B cell (primary cell): Measurements from ENCODE around the gene FBXO3.

ENCODE experiments used
- EZH2 ChIP-seq: IDR thresholded peaks from 2 replicates; pipeline ENCODE4 v1.6.1; 2012; ENCODE audit warnings: borderline replicate concordance, low read depth, mild to moderate bottlenecking, moderate library complexity, low read length; ENCODE audit not compliant: insufficient read depth, poor library complexity, severe bottlenecking
- TF ChIP-seq, protein P1 (sequence below): fragments of 200-600 bp; IDR thresholded peaks from one replicate; pipeline ENCODE4 v1.8.0; 2022; ENCODE audit warnings: antibody characterized with exemption, mild to moderate bottlenecking

DNA sequence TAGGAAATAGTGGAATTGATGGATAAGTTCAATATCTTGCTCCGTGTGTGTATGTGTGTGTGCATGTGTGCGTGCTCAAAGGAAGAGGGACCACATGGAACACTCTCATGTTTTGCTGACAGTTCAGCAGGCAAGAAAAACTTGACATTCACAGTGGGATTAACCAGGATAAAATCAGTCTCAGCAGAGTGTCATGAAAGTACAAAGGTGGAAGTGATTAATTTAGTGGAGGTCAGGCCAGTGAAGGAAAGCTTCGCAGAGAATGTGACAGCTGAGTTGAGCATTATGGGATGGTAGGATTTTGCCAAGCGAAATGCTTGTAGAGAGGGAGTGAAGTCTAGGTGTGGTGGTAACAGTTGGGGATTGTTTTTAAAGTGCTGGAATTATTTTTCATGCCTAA, 15.7 kb upstream of the FBXO3 start:
- TF ChIP-seq, protein P1, sequence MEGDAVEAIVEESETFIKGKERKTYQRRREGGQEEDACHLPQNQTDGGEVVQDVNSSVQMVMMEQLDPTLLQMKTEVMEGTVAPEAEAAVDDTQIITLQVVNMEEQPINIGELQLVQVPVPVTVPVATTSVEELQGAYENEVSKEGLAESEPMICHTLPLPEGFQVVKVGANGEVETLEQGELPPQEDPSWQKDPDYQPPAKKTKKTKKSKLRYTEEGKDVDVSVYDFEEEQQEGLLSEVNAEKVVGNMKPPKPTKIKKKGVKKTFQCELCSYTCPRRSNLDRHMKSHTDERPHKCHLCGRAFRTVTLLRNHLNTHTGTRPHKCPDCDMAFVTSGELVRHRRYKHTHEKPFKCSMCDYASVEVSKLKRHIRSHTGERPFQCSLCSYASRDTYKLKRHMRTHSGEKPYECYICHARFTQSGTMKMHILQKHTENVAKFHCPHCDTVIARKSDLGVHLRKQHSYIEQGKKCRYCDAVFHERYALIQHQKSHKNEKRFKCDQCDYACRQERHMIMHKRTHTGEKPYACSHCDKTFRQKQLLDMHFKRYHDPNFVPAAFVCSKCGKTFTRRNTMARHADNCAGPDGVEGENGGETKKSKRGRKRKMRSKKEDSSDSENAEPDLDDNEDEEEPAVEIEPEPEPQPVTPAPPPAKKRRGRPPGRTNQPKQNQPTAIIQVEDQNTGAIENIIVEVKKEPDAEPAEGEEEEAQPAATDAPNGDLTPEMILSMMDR, result no peak
- TF ChIP-seq EZH2, result no peak
